Midbrain (tissue), 1 donor: Measurements from ENCODE around the gene ANKRD53.
A peak's percentile ranks its signal among the peaks of the same experiment; 100 is the strongest.
"Not testable (repeated sequence)": the region's sequence is repeated elsewhere in the genome, so short reads cannot be mapped to it uniquely, and the experiment has no call there.

Experiments used
- DNase-seq: peaks from one replicate; lab custom pipeline; 2025; lab: John Stamatoyannopoulos, UW

The ANKRD53 gene

GRCh38 chr2:70991142-70991541 lies 12.7 kb downstream of the ANKRD53 start:
- no peak for DNase-seq

GRCh38 chr2:70991742-70992141 lies 13.3 kb downstream of the ANKRD53 start:
- no peak for DNase-seq

- no peak for DNase-seq
Measured at GRCh38 chr2:70992945-70993853, 14.8 kb downstream of the ANKRD53 start.

GRCh38 chr2:70994009-70994698 lies 15.7 kb downstream of the ANKRD53 start:
- no peak for DNase-seq

- DNase-seq: peak; percentile 91
Measured at GRCh38 chr2:70994699-70995425, 16.4 kb downstream of the ANKRD53 start, which contains the start of gene TEX261. Gene TEX261 (minus strand): TSS chr2:70994873. CDS start chr2:70994757, 116 bp downstream.

- DNase-seq: no peak
Measured at GRCh38 chr2:70995426-70995729, 16.9 kb downstream of the ANKRD53 start.

GRCh38 chr2:70998885-70999284 lies 20.5 kb downstream of the ANKRD53 start:
- not testable (repeated sequence) for DNase-seq

- DNase-seq: no peak
Measured at GRCh38 chr2:70999362-70999761, 20.9 kb downstream of the ANKRD53 start.

GRCh38 chr2:70999931-71000330 lies 21.5 kb downstream of the ANKRD53 start:
- not testable (repeated sequence) for DNase-seq

GRCh38 chr2:71000780-71001591 lies 22.6 kb downstream of the ANKRD53 start:
- peak; percentile 72 for DNase-seq

- DNase-seq: no peak
Measured at GRCh38 chr2:71001592-71001927, 23.1 kb downstream of the ANKRD53 start.

- no peak for DNase-seq
Measured at GRCh38 chr2:71001981-71002570, 23.6 kb downstream of the ANKRD53 start.

- no peak for DNase-seq
Measured at GRCh38 chr2:71003396-71003795, 25.0 kb downstream of the ANKRD53 start.

GRCh38 chr2:71003966-71004755 lies 25.7 kb downstream of the ANKRD53 start:
- no peak for DNase-seq

GRCh38 chr2:71004857-71005256 lies 26.4 kb downstream of the ANKRD53 start:
- DNase-seq: no peak

GRCh38 chr2:71005271-71006202 lies 27.1 kb downstream of the ANKRD53 start:
- DNase-seq: no peak

GRCh38 chr2:71006323-71006722 lies 27.9 kb downstream of the ANKRD53 start:
- no peak for DNase-seq

- DNase-seq: no peak
Measured at GRCh38 chr2:71006955-71007799, 28.7 kb downstream of the ANKRD53 start.

- DNase-seq: no peak
Measured at GRCh38 chr2:71008342-71008741, 29.9 kb downstream of the ANKRD53 start.
